Measurements from ENCODE around the gene UBAC1. TPM values are rescaled to one million over a fixed set of nuclear protein-coding genes. Genes with fewer than 3 reads are reported as not detected.

Gene UBAC1
- total RNA-seq, 6 experiments from 2014 or later = 15.2 to 27.0 (median 16.5) TPM

- intact Hi-C loops (cut with DNase I) = no loop called here
- Histone ChIP-seq H3K4me3 (no peak overlapping the region), H3K9me3 (no peaks in the 10 kb centered on the region), H3K36me3 (no peaks in the 10 kb centered on the region), H3K27ac (no peak overlapping the region), H3K27me3 (no peaks in the 10 kb centered on the region), H3K4me1 (no peaks in the 10 kb centered on the region)
- TF ChIP-seq POLR2A (IDR thresholded peaks at IDR 0.05) (no peak), CTCF (IDR thresholded peaks at IDR 0.05) (no peak)
- WGBS (ENCODE audit: insufficient coverage, low coverage, low lambda C conversion rate, missing lambda C conversion rate) = 54% methylated on average over 4 of the region's 20 CpGs
- DNase-seq = peak in 1 of 3 donors; percentile 17
- peak in 2 of 4 donors; percentile 17 to 27 for ATAC-seq
These were observed 17.7 kb upstream of the UBAC1 start for GRCh38 chr9:135978642-135979546.

- no peak overlapping the region for H3K4me3 ChIP-seq
- ATAC-seq = no peak
- TF ChIP-seq CTCF (IDR thresholded peaks at IDR 0.05) (no peak), POLR2A (IDR thresholded peaks at IDR 0.05) (no peak)
- WGBS (ENCODE audit: insufficient coverage, low coverage, low lambda C conversion rate, missing lambda C conversion rate) = no CpG with 5 or more reads among the region's 13 CpGs
- H3K9me3 ChIP-seq = no peaks in the 10 kb centered on the region
- no peaks in the 10 kb centered on the region for H3K36me3 ChIP-seq
- DNase-seq = no peak
- intact Hi-C loops (cut with DNase I) = no loop called here
- H3K27ac ChIP-seq = no peak overlapping the region
- H3K27me3 ChIP-seq = no peaks in the 10 kb centered on the region
- H3K4me1 ChIP-seq = no peaks in the 10 kb centered on the region
These were observed 15.8 kb upstream of the UBAC1 start for GRCh38 chr9:135976944-135977343.

GRCh38 chr9:135976531-135976930, 15.4 kb upstream of the UBAC1 start:
- no peaks in the 10 kb centered on the region for H3K27me3 ChIP-seq
- ATAC-seq (no peak), DNase-seq (no peak)
- H3K36me3 ChIP-seq = no peaks in the 10 kb centered on the region
- no peak overlapping the region for H3K27ac ChIP-seq
- intact Hi-C loops (cut with DNase I) = no loop called here
- no peak for TF ChIP-seq CTCF (IDR thresholded peaks at IDR 0.05)
- TF ChIP-seq POLR2A (IDR thresholded peaks at IDR 0.05) = no peak
- no peak overlapping the region for H3K4me3 ChIP-seq
- H3K9me3 ChIP-seq = no peaks in the 10 kb centered on the region
- no peaks in the 10 kb centered on the region for H3K4me1 ChIP-seq
- 85% methylated on average over 5 of the region's 13 CpGs for WGBS (ENCODE audit: insufficient coverage, low coverage, low lambda C conversion rate, missing lambda C conversion rate)

GRCh38 chr9:135975834-135976233, 14.7 kb upstream of the UBAC1 start:
- intact Hi-C loops (cut with DNase I) = no loop called here
- H3K4me3 ChIP-seq = no peak overlapping the region
- TF ChIP-seq POLR2A (IDR thresholded peaks at IDR 0.05) = no peak
- no peak for TF ChIP-seq CTCF (IDR thresholded peaks at IDR 0.05)

More at GRCh38 chr9:135975834-135976233, 14.7 kb upstream of the UBAC1 start:
- Histone ChIP-seq H3K4me1 (no peaks in the 10 kb centered on the region), H3K9me3 (no peaks in the 10 kb centered on the region), H3K27me3 (no peaks in the 10 kb centered on the region), H3K27ac (no peak overlapping the region), H3K36me3 (no peaks in the 10 kb centered on the region)
- no peak for ATAC-seq
- no peak for DNase-seq
- 78% methylated on average over 10 of the region's 10 CpGs for WGBS (ENCODE audit: insufficient coverage, low coverage, low lambda C conversion rate, missing lambda C conversion rate)
